GM21786 (cell line): ENCODE measurements around the gene LZTS3.
A peak's percentile ranks its signal among the peaks of the same experiment; 100 is the strongest.
"Not testable (repeated sequence)": the region's sequence is repeated elsewhere in the genome, so short reads cannot be mapped to it uniquely, and the experiment has no call there.

Source experiments
- ATAC-seq: cut with Tn5 transposase; IDR thresholded peaks from one replicate; pipeline ENCODE4 v1.9.1; 2021; ENCODE audit not compliant: unreplicated experiment

LZTS3 gene

GRCh38 chr20:3168079-3168828 lies 5.1 kb downstream of the LZTS3 start:
- ATAC-seq: no peak

GRCh38 chr20:3167738-3168078 lies 5.6 kb downstream of the LZTS3 start:
- ATAC-seq: no peak

GRCh38 chr20:3166913-3167342 lies 6.4 kb downstream of the LZTS3 start:
- ATAC-seq: no peak

GRCh38 chr20:3166338-3166912 lies 6.9 kb downstream of the LZTS3 start:
- no peak for ATAC-seq

- no peak for ATAC-seq
Observed at GRCh38 chr20:3165473-3166337, 7.6 kb downstream of the LZTS3 start.

- no peak for ATAC-seq
Observed at GRCh38 chr20:3164763-3165410, 8.5 kb downstream of the LZTS3 start.

- no peak for ATAC-seq
Observed at GRCh38 chr20:3164043-3164762, 9.1 kb downstream of the LZTS3 start.

- no peak for ATAC-seq
Observed at GRCh38 chr20:3163099-3164042, 10.0 kb downstream of the LZTS3 start.

- ATAC-seq: no peak
Observed at GRCh38 chr20:3162080-3162611, 11.2 kb downstream of the LZTS3 start.

- no peak for ATAC-seq
Observed at GRCh38 chr20:3161316-3162079, 11.9 kb downstream of the LZTS3 start.

GRCh38 chr20:3160418-3160817 lies 12.9 kb downstream of the LZTS3 start:
- ATAC-seq: no peak

GRCh38 chr20:3158968-3159431 lies 14.3 kb downstream of the LZTS3 start:
- ATAC-seq: no peak

- ATAC-seq: no peak
Observed at GRCh38 chr20:3157817-3158216, 15.5 kb downstream of the LZTS3 start.

- peak; percentile 76 for ATAC-seq
Observed at GRCh38 chr20:3156811-3157619, 16.3 kb downstream of the LZTS3 start.

- ATAC-seq: not testable (repeated sequence)
Observed at GRCh38 chr20:3152057-3152644, 21.2 kb downstream of the LZTS3 start.

GRCh38 chr20:3150908-3151307 lies 22.4 kb downstream of the LZTS3 start:
- ATAC-seq: no peak

GRCh38 chr20:3146732-3147341 lies 26.5 kb downstream of the LZTS3 start:
- ATAC-seq: no peak
